ENCODE results near the gene APOL6. TPM values are rescaled to one million over a fixed set of nuclear protein-coding genes. Genes with fewer than 3 reads are reported as not detected.

APOL6 gene
- total and polyA plus RNA-seq, 10 of the 15 experiments (the other 5 are each of a cell fraction or from before 2014, with no cell fraction given): 4.3 to 22.9 (median 9.3) TPM

DNA sequence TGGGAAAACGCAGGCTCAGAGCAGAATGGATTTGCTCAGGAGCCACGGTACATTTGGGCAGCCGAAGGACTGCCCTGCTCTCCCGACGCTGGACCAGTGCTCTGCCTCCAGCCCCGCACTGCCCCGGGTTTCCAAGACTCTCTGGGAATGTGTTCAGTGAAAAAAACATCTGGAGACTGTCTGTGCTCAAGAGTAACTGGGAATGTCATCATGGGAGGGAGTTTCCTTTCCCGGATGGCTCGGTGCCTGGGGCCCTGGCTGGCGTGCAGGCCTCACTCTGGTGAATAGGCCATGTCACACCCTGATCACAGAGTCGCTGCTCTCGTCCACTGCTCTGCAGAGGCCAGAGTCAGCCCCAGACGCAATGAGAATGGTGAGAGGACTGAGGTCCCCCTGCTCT is 9.8 kb upstream of the APOL6 start:
- POLR2A ChIA-PET: no interaction called here
- BruUV-seq (replicated peaks): no TSS peak

More for the DNA sequence above, 9.8 kb upstream of the APOL6 start:
- Histone ChIP-seq H3K9me3 (replicated peaks; ENCODE audit: control insufficient read depth, insufficient read depth, low read length) (no peaks in the 10 kb centered on the region), H3K36me3 (ENCODE audit: control insufficient read depth in 2 of 2, insufficient read depth in 2 of 2, low read length in 1 of 2) (no peaks in the 10 kb centered on the region), H3K79me2 (ENCODE audit: control insufficient read depth, insufficient read depth, low read length) (no peaks in the 10 kb centered on the region), H3K4me1 (ENCODE audit: control insufficient read depth, insufficient read depth, low read length) (peaks cover 6% of the 10 kb centered on the region), H4K20me1 (ENCODE audit: control insufficient read depth, insufficient read depth) (no peaks in the 10 kb centered on the region), H3K27me3 (replicated peaks in 1 of 2; ENCODE audit: control insufficient read depth in 2 of 2, insufficient read depth in 2 of 2, low read length in 1 of 2) (no peaks in the 10 kb centered on the region), H3K27ac (ENCODE audit: control insufficient read depth, insufficient read depth) (no peak overlapping the region), H2AFZ (ENCODE audit: control insufficient read depth, low read depth, low read length) (no peak overlapping the region), H3K4me2 (ENCODE audit: control insufficient read depth, insufficient read depth) (no peak overlapping the region), H3K4me3 (no peak overlapping the region), H3K9ac (ENCODE audit: control insufficient read depth, insufficient read depth, low read length) (no peak overlapping the region)
- 32% methylated on average over 13 of the region's 13 CpGs for WGBS (ENCODE audit: insufficient coverage, insufficient replicate concordance, low lambda C conversion rate, missing lambda C conversion rate)
- ATAC-seq: no peak
- in situ Hi-C loops (cut with MboI): no loop called here
- CTCF ChIA-PET: no interaction called here
- RAD21 ChIA-PET (ENCODE audit: unreplicated experiment): no interaction called here
- DNase-seq (ENCODE audit: low read depth, low spot score): no peak
- FAIRE-seq: no peak
- SMC1A ChIA-PET (ENCODE audit: uncharacterized antibody, unreplicated experiment): no interaction called here
- TF ChIP-seq, protein P1, sequence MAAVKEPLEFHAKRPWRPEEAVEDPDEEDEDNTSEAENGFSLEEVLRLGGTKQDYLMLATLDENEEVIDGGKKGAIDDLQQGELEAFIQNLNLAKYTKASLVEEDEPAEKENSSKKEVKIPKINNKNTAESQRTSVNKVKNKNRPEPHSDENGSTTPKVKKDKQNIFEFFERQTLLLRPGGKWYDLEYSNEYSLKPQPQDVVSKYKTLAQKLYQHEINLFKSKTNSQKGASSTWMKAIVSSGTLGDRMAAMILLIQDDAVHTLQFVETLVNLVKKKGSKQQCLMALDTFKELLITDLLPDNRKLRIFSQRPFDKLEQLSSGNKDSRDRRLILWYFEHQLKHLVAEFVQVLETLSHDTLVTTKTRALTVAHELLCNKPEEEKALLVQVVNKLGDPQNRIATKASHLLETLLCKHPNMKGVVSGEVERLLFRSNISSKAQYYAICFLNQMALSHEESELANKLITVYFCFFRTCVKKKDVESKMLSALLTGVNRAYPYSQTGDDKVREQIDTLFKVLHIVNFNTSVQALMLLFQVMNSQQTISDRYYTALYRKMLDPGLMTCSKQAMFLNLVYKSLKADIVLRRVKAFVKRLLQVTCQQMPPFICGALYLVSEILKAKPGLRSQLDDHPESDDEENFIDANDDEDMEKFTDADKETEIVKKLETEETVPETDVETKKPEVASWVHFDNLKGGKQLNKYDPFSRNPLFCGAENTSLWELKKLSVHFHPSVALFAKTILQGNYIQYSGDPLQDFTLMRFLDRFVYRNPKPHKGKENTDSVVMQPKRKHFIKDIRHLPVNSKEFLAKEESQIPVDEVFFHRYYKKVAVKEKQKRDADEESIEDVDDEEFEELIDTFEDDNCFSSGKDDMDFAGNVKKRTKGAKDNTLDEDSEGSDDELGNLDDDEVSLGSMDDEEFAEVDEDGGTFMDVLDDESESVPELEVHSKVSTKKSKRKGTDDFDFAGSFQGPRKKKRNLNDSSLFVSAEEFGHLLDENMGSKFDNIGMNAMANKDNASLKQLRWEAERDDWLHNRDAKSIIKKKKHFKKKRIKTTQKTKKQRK (IDR thresholded peaks at IDR 0.05; ENCODE audit: low read depth, low read length): no peak
- TF ChIP-seq, protein P2, sequence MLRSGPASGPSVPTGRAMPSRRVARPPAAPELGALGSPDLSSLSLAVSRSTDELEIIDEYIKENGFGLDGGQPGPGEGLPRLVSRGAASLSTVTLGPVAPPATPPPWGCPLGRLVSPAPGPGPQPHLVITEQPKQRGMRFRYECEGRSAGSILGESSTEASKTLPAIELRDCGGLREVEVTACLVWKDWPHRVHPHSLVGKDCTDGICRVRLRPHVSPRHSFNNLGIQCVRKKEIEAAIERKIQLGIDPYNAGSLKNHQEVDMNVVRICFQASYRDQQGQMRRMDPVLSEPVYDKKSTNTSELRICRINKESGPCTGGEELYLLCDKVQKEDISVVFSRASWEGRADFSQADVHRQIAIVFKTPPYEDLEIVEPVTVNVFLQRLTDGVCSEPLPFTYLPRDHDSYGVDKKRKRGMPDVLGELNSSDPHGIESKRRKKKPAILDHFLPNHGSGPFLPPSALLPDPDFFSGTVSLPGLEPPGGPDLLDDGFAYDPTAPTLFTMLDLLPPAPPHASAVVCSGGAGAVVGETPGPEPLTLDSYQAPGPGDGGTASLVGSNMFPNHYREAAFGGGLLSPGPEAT (IDR thresholded peaks at IDR 0.05; ENCODE audit: low read depth): no peak
- TF ChIP-seq NBN (IDR thresholded peaks at IDR 0.05): no peak
- TF ChIP-seq YY1 (IDR thresholded peaks at IDR 0.05; ENCODE audit: low read depth, low read length): no peak
- TF ChIP-seq, protein P3, sequence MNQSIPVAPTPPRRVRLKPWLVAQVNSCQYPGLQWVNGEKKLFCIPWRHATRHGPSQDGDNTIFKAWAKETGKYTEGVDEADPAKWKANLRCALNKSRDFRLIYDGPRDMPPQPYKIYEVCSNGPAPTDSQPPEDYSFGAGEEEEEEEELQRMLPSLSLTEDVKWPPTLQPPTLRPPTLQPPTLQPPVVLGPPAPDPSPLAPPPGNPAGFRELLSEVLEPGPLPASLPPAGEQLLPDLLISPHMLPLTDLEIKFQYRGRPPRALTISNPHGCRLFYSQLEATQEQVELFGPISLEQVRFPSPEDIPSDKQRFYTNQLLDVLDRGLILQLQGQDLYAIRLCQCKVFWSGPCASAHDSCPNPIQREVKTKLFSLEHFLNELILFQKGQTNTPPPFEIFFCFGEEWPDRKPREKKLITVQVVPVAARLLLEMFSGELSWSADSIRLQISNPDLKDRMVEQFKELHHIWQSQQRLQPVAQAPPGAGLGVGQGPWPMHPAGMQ (IDR thresholded peaks at IDR 0.05; ENCODE audit: borderline replicate concordance): no peak
- TF ChIP-seq ZNF622 (IDR thresholded peaks at IDR 0.05): no peak
- no peak for TF ChIP-seq BRCA1 (IDR thresholded peaks at IDR 0.05; ENCODE audit: low read depth, low read length)
- no peak for TF ChIP-seq IRF4 (IDR thresholded peaks at IDR 0.05; ENCODE audit: low read depth, low read length)
- TF ChIP-seq JUND (IDR thresholded peaks at IDR 0.05; ENCODE audit: low read depth, low read length): no peak
- intact Hi-C loops (cut with micrococcal nuclease; ENCODE audit: unreplicated experiment): no loop called here
